Esophagus muscularis mucosa (tissue), 3 donors: Measurements from ENCODE around the gene CABP4.

Experiments
- CTCF ChIP-seq, 3 experiments: fragments of 200-600 bp in 2 of 3; fragments of 450-650 bp in 1 of 3; sonication (generic) in 2 of 3; IDR thresholded peaks; one replicate each; pipeline ENCODE4 v1.5.1; 2017 to 2019; ENCODE audit warnings: antibody characterized with exemption in 3 of 3, mild to moderate bottlenecking in 2 of 3, moderate library complexity in 1 of 3
- POLR2A ChIP-seq: fragments of 450-650 bp; IDR thresholded peaks from one replicate; pipeline ENCODE4 v1.6.1; 2017; ENCODE audit warnings: antibody characterized with exemption, moderate library complexity, mild to moderate bottlenecking, low read depth

- TF ChIP-seq CTCF (IDR thresholded peaks at IDR 0.05) = no peak
- no peak for TF ChIP-seq POLR2A
These were observed 34.3 kb upstream of the CABP4 start for GRCh38 chr11:67420646-67421429.
